GM18951 (cell line): ENCODE results near the gene OR52L1.

ENCODE experiments used
- POLR2A ChIP-seq: IDR thresholded peaks from 4 replicates; pipeline ENCODE4 v1.6.1; 2011; ENCODE audit warnings: mild to moderate bottlenecking; ENCODE audit not compliant: insufficient read length, insufficient read depth; ENCODE audit errors: extremely low read depth
- in situ Hi-C: fragments of 300-500 bp; cut with MboI; formaldehyde crosslinking; loops from one replicate; pipeline ENCODE4 v1.12.0; 2022; ENCODE audit warnings: low sequenced_read_pairs, mixed read lengths, inconsistent platforms; ENCODE audit not compliant: unreplicated experiment

OR52L1 gene

DNA sequence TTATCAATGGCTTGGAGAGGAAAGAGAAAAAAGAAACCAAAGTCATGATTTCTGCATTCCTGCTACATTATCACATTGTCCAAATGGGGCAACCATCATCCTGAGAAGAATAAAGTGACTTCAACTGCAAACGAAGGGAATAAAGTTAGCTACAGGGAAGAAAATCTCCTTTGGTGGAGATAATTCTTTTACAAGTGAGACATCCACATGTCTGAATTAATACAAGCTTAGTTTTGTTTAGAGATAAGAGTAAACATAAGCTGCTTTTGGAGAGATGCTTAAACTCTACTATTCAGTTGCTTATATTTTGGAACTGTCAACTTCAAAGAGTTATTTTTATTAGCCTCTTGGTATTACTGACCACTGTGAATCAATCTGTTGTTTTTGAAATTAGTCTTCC is at the start of gene OR52L1:
TSS of gene OR52L1 (minus strand) at position 101 of the 400 bp plus-strand sequence. CDS start at position 46, 55 bp downstream.
- in situ Hi-C loops = no loop called here
- TF ChIP-seq POLR2A = no peak

DNA sequence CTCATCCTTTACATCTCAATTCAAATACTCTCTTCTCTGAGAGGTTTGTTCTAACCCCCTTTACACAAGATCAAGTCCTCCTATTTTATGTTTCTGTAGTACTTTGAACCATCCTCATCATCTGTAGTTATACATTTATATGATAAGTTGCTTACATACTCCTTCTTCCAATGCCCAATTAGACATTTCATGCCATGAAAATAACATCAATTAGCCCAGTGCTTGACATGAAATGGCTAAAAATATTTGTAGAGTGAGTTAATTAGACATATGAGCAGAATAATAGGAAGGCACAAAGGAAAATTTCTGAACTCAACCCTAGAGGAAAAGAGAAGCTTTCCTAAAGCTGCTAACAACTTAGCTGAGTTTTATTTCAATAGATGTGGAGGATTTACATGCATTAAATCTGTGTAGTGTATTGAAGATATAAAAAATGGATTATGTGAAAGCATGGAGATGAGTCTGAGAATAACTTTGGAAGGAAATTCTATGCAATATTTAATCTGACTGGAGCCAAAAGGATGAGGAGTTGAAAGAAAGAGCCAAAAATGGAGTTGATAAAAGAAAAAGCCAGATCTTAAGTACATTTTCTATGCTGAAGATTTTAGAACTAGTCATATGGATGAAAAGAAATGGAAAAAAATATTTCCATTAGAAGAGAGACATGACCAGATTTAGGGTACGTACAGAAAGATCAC is 44.1 kb upstream of the OR52L1 start, which contains the start of gene OR56A1:
TSS of gene OR56A1 (minus strand) at position 51 of the 698 bp plus-strand sequence. CDS start 3,066 bp downstream, outside the sequence.
- TF ChIP-seq POLR2A = no peak

DNA sequence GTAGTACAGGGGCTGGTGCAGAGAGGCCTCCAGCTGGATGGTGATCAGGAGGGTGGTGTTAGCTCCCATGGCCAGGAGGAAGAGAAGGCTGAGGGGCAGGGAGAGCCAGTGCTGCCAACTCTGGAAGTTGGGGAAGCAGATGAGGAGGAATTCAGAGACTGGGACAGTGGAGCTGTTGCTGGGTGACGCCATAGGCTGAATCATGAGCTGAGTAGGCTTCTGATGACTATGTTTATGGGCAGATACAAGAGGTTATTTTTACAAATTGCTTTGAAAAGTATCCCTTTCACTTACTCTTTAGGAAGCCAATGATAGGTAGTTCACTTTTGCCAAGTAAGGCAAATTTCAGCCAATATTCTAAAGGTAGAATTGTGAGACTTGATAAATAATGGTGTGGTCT is 40.7 kb upstream of the OR52L1 start:
- TF ChIP-seq POLR2A = no peak

More for the DNA sequence above, 44.1 kb upstream of the OR52L1 start, which contains the start of gene OR56A1:
- in situ Hi-C loops = no loop called here

DNA sequence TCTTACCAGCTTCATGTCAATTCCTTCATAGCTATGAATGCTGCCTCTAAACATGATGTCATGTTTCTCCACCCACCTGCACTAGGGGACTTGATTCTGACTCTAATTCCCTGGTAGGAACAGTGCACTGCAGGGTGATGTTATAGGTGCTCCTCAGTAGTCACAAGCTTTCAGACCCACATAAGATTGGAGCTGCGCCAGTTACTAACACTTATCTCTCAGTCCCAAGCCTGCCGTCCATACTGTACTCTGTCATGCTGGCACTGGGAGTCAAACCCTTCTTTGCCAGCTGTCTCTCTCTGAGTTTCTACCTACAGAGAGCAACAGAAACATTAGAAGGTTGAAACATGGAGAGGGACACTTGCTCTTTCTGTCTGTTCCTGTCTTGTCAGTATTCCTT is 38.3 kb upstream of the OR52L1 start:
- TF ChIP-seq POLR2A = no peak
- in situ Hi-C loops = loop anchor here (10.0 kb wide), 1 partner anchor 330 kb away; no protein-coding TSS in a partner anchor

More for the DNA sequence above, 40.7 kb upstream of the OR52L1 start:
- in situ Hi-C loops = loop anchor here (10.0 kb wide), 1 partner anchor 327 kb away; no protein-coding TSS in a partner anchor

DNA sequence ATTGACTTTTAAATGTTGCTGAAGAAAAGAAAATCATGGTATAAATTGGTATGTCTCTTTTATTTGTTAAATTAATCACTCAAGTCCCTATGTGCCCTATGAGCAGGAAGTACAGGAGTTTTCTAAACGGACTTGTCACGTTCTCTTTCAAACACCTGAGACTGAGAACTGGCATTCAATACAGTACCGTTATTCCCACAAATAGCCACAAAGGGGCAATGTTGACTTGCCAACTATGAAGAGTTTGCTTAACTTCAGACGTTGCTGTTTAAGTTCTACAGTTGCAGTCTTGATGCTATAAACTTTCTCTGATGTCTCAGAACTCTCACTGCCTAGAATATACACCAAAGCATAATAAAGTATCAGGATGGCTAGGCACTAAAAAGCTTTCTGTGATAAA is 36.2 kb upstream of the OR52L1 start:
- TF ChIP-seq POLR2A = no peak
- in situ Hi-C loops = loop anchor here (10.0 kb wide), 1 partner anchor 332 kb away; no protein-coding TSS in a partner anchor

DNA sequence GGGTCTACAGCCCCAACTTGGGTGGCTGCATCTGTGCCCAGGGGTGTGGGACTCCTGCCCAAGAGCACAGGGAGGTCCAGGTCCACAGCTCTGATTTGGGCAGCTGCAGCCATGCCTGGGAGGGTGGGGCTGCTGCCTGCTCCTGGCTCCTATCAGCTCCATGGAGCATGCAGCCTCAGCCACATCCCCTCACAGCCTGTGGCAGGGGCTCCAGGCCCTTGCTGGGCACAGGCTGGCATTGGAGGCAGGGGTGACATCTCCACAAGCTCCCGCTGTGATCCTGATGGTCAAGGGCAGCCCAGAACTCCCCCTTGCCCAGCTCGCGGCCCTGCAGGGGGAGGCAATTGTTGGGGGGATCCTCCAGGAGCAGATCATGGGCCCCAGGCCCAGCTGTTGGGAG is 26.3 kb upstream of the OR52L1 start:
- in situ Hi-C loops = no loop called here
- TF ChIP-seq POLR2A = no peak

DNA sequence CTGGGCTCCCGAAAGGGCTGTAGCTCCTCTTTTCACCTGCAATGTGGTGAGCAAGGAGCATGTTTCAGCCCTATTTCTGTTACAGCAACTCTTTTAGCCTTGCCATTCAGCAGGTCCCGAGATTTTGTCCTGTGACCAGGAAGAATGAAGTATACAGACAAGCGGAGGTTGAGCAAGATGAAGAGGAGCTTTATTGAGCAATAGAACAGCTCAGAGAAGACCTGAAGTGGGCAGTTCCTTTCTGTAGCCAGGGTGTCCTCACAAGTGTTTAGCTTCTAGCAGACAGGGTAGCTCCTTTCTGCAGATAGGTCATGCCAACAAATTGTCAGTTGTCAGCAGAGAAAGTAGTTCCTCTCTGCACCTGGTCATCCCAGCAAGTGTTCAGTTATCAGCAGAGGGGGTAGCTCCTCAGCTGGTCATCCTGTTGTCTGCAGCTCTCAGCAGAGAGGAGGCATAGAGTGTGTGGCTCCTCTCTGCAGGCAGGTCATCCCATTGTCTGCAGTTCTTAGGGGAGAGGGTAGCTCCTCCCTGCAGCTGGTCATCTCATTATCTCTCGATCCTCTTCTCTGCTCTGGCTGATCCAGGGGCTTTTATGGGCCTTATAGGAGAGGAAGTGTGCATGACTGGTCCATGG is 25.4 kb upstream of the OR52L1 start:
- TF ChIP-seq POLR2A = no peak
- in situ Hi-C loops = no loop called here

DNA sequence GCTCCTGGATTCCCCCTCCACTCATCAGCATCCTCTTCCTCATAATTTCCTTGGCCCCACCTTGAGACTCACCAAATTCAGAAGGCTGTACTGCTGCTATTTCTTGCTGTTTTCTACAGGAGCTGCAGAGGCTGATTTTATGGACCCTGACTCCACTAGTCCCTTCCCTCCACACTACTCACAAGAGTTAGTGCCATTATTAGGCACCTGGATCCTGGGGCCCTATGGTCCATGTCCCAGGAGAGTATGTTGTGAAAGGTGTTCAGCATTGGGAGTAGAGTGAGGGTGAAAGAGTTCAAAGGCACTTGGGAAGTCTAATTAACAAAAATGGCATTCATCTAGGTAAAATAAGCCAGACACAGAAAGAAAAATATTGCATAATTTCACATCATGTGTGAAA is 20.1 kb upstream of the OR52L1 start, which contains the start of gene OR56A4:
TSS of gene OR56A4 (minus strand) at position 101 of the 400 bp plus-strand sequence. CDS start 3,954 bp downstream, outside the sequence.
- in situ Hi-C loops = no loop called here

DNA sequence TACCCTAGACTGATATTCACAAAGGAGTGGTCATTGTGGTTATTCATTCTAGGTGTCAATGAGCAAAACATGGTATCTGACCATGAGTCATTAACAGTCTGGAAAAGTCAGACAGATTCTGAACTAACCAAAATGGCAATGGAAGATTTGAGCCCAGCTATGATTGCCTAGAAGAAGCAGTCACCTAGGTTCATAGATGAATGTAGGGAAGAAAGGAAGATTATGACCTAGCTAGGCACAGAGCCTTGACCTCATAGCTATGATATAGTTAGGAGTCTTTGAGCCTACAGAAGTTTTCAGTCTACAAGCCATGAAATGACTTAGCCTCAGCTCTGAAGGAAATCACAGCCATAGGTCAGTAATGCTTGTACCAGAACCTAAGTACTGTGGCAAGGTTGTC is 19.6 kb upstream of the OR52L1 start:
- TF ChIP-seq POLR2A = no peak
- in situ Hi-C loops = no loop called here

More for the DNA sequence above, 20.1 kb upstream of the OR52L1 start, which contains the start of gene OR56A4:
- no peak for TF ChIP-seq POLR2A

DNA sequence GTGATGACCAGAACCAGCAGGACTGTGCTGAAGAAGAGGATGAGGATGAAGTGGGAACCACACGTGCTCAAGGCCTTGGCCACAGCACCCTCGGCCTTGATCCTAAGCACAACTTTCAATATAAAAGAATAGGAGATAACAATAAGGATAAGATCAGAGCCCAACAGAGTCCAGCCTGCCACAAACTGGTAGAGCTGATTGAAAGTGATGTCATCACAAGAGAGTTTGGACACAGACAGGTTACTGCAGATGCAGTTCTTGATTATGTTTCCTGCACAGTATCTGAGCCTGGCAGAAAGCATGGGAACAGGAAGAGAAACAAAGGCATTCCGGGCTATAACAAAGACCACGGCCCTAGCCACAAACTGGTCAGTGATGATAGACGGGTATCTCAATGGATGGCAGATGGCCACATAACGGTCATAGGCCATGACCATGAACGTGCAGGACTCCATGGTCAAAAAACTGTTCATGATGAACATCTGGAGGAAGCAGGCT is 15.5 kb upstream of the OR52L1 start:
- no peak for TF ChIP-seq POLR2A
- in situ Hi-C loops = no loop called here

DNA sequence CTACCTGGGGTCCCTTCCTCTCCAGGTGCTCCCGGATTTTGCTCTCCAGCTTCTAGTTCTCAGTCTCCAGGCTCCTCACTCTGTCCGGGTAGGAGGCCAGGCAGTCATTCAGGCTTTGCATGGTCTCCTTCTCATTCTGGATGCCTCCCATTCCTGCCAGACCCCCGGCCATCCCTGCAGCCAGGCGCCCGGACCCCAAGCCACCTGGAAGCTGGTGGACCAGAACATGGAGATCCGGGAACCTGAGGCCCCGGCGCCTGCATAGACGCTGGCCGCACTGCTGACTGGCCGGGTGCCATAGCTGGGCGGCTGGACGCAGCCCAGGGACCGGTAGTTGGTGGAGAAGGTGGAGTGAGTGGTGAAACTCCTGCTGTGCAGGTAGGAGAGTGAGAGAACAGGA is 8.0 kb upstream of the OR52L1 start:
- in situ Hi-C loops = no loop called here
- no peak for TF ChIP-seq POLR2A

DNA sequence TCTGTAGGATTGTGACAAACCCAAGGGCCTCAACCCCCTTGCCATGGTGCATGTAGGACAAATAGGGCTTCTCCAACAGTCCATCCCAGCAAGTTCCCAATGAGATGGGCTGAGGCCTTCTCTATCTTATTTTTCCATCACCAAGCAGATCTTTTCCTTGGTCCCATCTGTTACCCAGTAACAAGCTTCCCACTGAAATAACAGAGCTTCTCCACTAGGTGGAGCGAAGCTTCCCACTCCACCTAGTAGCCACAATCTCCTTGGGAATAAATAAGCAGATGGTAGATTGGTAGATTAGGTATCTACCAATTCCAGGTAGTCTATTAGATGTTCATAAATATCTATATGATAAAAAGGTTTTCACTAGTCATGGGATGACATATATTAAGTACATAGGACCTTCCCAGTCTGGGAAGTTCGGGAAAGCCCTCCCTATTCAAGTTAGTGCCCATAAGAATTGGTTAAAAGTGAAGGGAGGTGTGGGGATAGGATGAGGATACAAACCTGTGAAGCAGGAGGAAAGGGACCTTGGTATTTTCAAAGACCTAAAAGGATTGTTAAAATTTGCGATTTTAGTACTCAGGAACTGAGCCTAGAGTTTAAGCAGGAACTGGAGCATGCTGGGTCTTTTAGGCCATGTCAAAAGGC is 5.9 kb upstream of the OR52L1 start:
- TF ChIP-seq POLR2A = no peak
- in situ Hi-C loops = no loop called here

DNA sequence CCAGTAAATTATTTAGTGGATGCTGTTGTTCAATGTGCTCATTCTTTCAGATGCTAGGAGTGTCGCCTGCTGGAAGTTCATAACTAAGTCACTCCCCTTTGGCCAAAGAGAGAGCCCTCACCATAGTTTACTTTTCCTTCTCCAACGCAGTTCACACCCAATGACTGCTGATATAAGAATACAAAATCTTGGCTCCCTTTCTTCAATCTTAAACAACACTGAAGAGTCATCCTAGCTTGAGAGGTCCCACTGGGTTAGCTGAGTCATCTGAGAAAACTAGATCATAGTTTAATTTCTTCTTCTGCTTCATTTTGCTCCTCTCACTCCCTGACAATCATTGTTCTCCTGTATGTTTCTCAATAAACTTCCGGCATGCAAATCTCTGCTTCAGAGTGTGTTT is 5.4 kb upstream of the OR52L1 start:
- in situ Hi-C loops = no loop called here
- TF ChIP-seq POLR2A = no peak
